HG02588 (cell line): Measurements from ENCODE around the gene MUC6.
"Not testable (repeated sequence)": the region's sequence is repeated elsewhere in the genome, so short reads cannot be mapped to it uniquely, and the experiment has no call there.

Source experiments
- ATAC-seq: cut with Tn5 transposase; IDR thresholded peaks from one replicate; pipeline ENCODE4 v1.9.1; 2021; ENCODE audit warnings: mild to moderate bottlenecking, moderate library complexity; ENCODE audit not compliant: unreplicated experiment

The MUC6 gene

GRCh38 chr11:991034-991433, 45.5 kb downstream of the MUC6 start:
- no peak for ATAC-seq

DNA sequence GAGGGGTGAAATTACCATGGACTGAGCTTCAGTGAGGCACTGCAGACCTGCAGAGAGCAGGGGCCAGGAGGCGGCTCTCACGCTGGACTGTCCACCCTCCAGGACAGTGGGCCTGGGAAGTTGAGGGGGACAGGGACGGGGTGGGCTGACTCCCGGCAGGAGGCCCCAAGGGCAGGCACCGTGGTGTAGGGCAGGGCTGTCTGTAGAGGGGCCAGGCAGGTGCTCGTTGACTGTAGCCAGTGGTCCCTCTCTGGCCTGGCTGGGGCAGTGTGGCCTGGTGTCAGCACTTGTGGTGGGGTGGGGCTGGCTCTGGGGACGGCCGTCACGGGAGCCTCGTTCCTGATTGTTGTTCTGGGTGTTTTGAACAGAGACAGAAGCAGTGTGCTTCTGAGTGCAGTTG, 46.4 kb downstream of the MUC6 start:
- ATAC-seq = no peak

DNA sequence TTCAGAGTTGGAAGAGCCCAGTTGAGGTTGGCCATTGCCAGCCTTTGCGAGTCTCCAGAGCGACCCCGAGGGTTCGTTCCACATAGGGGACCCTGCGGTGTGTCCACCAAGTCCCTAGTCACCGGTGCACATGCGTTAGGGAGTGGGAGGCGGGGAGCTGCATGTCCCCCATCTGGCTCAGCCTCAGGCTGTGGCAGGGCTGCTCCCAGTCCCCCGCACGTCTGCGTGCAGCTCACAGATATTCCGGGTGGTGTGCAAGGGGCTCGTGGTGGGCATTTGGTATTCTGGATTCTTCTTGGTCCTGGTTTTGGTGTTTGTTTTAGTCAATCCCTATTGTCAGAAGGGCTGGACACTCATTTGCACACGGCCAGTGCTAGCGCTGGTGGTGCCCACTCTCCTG, 48.8 kb downstream of the MUC6 start:
- no peak for ATAC-seq

- ATAC-seq = no peak
Measured at GRCh38 chr11:986952-987305, 49.6 kb downstream of the MUC6 start.

GRCh38 chr11:986270-986951, 50.1 kb downstream of the MUC6 start:
- ATAC-seq = no peak

- ATAC-seq = no peak
Measured at GRCh38 chr11:985848-986247, 50.7 kb downstream of the MUC6 start.

DNA sequence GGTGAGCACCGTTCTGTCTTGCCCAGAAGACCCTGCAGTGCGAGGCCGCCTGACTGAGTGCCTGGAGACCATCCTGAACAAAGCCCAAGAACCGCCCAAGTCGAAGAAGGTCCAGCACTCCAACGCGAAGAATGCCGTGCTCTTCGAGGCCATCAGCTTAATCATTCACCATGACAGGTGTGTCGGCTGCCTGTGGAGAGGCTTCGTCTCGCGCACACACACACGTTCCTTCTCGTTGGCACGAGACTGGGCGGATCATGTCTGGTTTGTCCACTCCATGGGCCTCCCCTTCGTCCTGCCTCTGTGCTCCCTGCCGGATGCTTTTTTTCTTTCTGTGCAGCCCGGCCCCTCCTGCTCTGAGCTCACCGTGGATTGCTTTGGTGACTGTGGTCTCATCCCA, 51.1 kb downstream of the MUC6 start:
- no peak for ATAC-seq

GRCh38 chr11:984546-984945, 52.0 kb downstream of the MUC6 start:
- ATAC-seq = no peak

DNA sequence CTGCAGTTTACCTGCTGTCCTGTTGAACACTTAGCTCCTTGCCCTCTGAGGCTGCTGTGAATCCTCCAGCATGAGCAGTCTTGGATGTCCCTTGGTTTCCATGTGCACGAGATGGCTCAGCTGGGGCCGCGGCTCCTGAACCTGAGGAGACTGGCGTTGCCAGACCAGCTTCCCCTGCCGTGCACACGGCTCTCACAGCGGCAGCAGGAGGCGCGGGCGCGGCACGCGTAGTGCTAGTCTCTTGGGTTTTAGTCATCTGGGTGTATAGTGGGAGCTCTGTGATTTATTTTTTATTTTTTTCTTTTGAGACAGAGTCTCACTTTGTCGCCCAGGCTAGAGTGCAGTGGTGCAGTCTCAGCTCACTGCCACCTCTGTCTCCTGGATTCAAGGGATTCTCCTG, 54.8 kb downstream of the MUC6 start:
- ATAC-seq = no peak

GRCh38 chr11:980438-981357, 55.8 kb downstream of the MUC6 start:
- no peak for ATAC-seq

DNA sequence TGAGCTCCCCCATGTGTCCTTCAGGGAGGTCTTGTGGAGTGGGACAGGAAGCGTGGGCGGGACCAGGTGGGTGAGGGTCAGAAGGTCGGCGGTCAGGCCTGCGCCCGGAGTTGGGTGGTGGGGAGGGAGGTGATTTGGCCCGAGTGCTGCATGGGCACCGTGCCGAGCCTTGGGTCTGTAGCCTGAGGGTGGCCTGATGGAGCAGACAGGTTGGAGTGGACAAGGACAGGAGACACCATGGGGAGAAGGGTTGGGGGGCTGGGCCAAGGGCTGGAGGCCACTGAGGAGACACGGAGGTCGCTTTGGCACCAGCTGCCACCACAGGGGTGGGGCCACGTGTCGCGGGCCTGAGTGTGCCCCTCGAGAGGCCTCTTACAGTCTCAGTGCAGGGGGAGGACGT, 57.7 kb downstream of the MUC6 start:
- no peak for ATAC-seq

GRCh38 chr11:977830-978720, 58.4 kb downstream of the MUC6 start:
- no peak for ATAC-seq

DNA sequence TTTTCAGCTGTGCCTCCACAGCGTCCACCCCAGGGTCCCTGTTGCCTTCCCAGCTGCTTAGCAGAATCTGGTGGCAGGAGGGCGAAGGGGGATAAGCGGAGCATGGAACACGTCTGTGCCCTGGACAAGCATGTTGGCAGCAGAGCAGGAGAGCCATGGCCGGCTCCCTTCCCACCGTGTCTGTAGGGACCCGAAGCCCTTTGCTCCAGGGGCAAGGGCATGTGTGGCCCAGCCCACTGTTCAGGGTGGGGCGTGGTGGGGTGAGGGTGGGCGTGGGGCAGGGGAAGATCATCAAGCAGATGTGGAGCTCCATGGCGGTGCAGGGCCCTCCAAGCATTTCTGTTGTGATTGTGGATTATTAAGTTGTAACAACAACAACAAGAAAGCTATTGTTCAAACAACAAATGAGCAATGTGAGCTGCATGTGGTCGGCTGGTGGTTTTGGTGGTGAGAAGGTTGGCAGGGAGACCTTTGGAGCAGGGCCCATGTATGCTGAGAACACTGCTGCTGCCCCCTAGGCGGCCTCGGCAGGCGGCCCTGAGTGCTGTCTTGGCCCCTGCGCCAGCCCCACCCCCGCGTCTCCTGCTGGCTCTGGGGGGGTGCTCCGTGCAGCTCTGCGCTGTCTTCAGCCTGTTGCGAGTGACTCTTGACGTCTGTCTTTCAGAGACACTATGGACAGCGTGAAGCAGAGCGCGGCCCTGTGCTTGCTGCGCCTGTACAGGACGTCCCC, 59.9 kb downstream of the MUC6 start:
- no peak for ATAC-seq

DNA sequence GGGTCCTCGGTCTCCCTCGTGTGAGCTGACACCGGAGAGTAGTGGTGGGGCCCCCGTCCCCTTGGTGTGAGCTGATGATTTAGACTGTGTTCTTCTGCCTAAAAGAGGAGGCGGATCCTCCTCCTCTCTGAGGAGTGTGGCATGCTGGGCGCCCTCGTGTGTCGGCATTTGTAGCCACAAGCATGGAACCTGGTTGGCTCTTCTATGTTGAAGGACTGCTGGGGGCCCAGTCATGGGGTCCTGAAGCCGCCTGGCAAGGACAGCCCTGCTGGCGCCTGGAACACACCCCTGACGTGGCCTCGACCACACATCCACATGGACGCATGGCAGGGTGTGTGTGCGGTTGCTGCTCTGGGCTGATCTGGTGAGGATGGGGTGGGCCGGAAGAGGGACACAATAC, 60.7 kb downstream of the MUC6 start:
- no peak for ATAC-seq

- ATAC-seq = not testable (repeated sequence)
Measured at GRCh38 chr11:975376-975775, 61.1 kb downstream of the MUC6 start.

DNA sequence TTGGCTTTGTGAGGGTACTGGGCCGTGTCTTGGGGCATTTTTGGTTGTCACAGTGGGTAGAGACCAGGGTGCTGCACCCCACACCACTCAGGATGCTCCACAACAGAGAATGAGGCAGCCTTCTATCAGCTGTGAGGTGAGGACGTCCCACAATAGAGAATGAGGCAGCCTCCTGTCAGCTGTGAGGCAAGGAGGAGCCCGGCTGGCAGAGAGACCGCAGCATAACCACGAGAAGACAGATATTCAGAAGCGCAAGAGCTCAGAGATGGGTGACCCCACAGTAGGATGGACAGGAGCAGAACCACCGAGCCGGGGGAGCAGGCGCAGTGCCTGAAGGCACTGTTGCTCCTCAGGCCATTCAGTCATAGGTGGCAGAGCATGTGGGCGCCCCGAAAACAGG, 63.3 kb downstream of the MUC6 start:
- ATAC-seq = no peak

- ATAC-seq = no peak
Measured at GRCh38 chr11:972523-973211, 63.9 kb downstream of the MUC6 start.

- ATAC-seq = no peak
Measured at GRCh38 chr11:971731-972365, 64.7 kb downstream of the MUC6 start.

GRCh38 chr11:971092-971690, 65.3 kb downstream of the MUC6 start:
- ATAC-seq = no peak
